GM19023 (cell line): ENCODE measurements around the gene UBTD1.
"Not testable (repeated sequence)": the region's sequence is repeated elsewhere in the genome, so short reads cannot be mapped to it uniquely, and the experiment has no call there.

Source experiments
- ATAC-seq: cut with Tn5 transposase; IDR thresholded peaks from one replicate; pipeline ENCODE4 v1.9.1; 2021; ENCODE audit warnings: mild to moderate bottlenecking, moderate library complexity; ENCODE audit not compliant: unreplicated experiment

Gene UBTD1

GRCh38 chr10:97560731-97561381 lies 62.1 kb downstream of the UBTD1 start:
- not testable (repeated sequence) for ATAC-seq

- not testable (repeated sequence) for ATAC-seq
Measured at GRCh38 chr10:97561386-97562077, 62.8 kb downstream of the UBTD1 start.

GRCh38 chr10:97562329-97562728 lies 63.6 kb downstream of the UBTD1 start:
- not testable (repeated sequence) for ATAC-seq

GRCh38 chr10:97563337-97563736 lies 64.6 kb downstream of the UBTD1 start:
- ATAC-seq, result no peak

GRCh38 chr10:97564776-97565175 lies 66.1 kb downstream of the UBTD1 start:
- no peak for ATAC-seq

GRCh38 chr10:97566336-97566996 lies 67.7 kb downstream of the UBTD1 start:
- ATAC-seq, result no peak

GRCh38 chr10:97567891-97568290 lies 69.2 kb downstream of the UBTD1 start:
- ATAC-seq, result no peak

GRCh38 chr10:97570146-97570788 lies 71.5 kb downstream of the UBTD1 start:
- no peak for ATAC-seq

- ATAC-seq, result no peak
Measured at GRCh38 chr10:97570789-97571471, 72.2 kb downstream of the UBTD1 start.

GRCh38 chr10:97571622-97572021 lies 72.9 kb downstream of the UBTD1 start:
- ATAC-seq, result no peak

GRCh38 chr10:97572214-97572989 lies 73.7 kb downstream of the UBTD1 start, which contains the start of gene ANKRD2:
Gene ANKRD2, plus strand, starts transcription at chr10:97572779. Its CDS starts 10 bp downstream, at chr10:97572789.
- no peak for ATAC-seq

GRCh38 chr10:97573021-97573420 lies 74.3 kb downstream of the UBTD1 start:
- ATAC-seq, result no peak

GRCh38 chr10:97573672-97574071 lies 74.9 kb downstream of the UBTD1 start:
- ATAC-seq, result no peak

- no peak for ATAC-seq
Measured at GRCh38 chr10:97574374-97575126, 75.8 kb downstream of the UBTD1 start.

- no peak for ATAC-seq
Measured at GRCh38 chr10:97575127-97575668, 76.5 kb downstream of the UBTD1 start.

- not testable (repeated sequence) for ATAC-seq
Measured at GRCh38 chr10:97576487-97576886, 77.8 kb downstream of the UBTD1 start.

GRCh38 chr10:97577701-97578100 lies 79.0 kb downstream of the UBTD1 start:
- no peak for ATAC-seq

- no peak for ATAC-seq
Measured at GRCh38 chr10:97578171-97578844, 79.6 kb downstream of the UBTD1 start.
